Hepatocyte (in vitro differentiated cells): ENCODE measurements around the gene MRO.

ENCODE experiments used
- EZH2 ChIP-seq: fragments of 200-600 bp; sonication (generic); IDR thresholded peaks from 2 replicates; pipeline ENCODE4 v1.6.1; 2016; ENCODE audit warnings: antibody characterized with exemption, mild to moderate bottlenecking, borderline replicate concordance
- EZH2phosphoT487 ChIP-seq: fragments of 200-600 bp; sonication (generic); IDR thresholded peaks from one replicate; pipeline ENCODE4 v1.6.1; 2018; ENCODE audit warnings: antibody characterized with exemption, mild to moderate bottlenecking, low read depth, moderate library complexity; ENCODE audit not compliant: unreplicated experiment, severe bottlenecking
- TF ChIP-seq, protein P1 (sequence below): fragments of 200-600 bp; sonication (generic); IDR thresholded peaks from 2 replicates; pipeline ENCODE4 v1.5.1; 2016; ENCODE audit warnings: antibody characterized with exemption, mild to moderate bottlenecking; ENCODE audit not compliant: poor library complexity

DNA sequence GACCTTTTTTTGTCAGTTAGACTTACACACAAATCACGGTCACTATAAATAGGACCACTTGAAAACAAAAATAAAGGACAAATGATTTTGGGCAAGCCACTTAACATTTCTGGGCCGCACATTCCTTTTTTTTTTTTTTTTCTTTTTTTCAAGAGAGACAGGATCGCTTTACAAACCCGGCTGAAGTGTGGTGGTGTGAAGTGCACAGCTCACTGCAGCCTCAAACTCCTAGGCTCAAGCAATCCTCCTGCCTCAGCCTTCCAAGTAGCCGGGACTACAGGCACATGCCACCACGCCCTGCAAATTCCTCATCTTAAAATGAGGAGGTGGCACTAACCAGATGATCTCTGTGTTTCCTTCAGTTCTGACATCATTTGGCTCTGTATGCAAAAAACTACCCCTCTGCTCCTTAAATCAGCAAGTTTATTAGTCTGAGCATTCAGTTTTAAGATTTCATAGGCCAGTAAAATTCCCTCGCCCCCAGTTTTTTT is 28.3 kb upstream of the MRO start:
- TF ChIP-seq, protein P1, sequence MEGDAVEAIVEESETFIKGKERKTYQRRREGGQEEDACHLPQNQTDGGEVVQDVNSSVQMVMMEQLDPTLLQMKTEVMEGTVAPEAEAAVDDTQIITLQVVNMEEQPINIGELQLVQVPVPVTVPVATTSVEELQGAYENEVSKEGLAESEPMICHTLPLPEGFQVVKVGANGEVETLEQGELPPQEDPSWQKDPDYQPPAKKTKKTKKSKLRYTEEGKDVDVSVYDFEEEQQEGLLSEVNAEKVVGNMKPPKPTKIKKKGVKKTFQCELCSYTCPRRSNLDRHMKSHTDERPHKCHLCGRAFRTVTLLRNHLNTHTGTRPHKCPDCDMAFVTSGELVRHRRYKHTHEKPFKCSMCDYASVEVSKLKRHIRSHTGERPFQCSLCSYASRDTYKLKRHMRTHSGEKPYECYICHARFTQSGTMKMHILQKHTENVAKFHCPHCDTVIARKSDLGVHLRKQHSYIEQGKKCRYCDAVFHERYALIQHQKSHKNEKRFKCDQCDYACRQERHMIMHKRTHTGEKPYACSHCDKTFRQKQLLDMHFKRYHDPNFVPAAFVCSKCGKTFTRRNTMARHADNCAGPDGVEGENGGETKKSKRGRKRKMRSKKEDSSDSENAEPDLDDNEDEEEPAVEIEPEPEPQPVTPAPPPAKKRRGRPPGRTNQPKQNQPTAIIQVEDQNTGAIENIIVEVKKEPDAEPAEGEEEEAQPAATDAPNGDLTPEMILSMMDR = no peak
- TF ChIP-seq EZH2 = no peak
- no peak for TF ChIP-seq EZH2phosphoT487
